Activated CD8-positive, alpha-beta memory T cell treated with anti-CD3 and anti-CD28 coated beads for 36 hours (primary cell): ENCODE measurements around the gene A3GALT2. TPM values are rescaled to one million over a fixed set of nuclear protein-coding genes. Genes with fewer than 3 reads are reported as not detected.

Experiments used
- CTCF ChIA-PET: fragments of 350-600 bp; sonication (Branson Sonifier 250); formaldehyde crosslinking; loops from one replicate; lab custom pipeline; 2021; ENCODE audit warnings: antibody characterized with exemption; lab: Charles Lee
- POLR2A ChIA-PET: fragments of 350-600 bp; sonication (Branson Sonifier 250); formaldehyde crosslinking; loops from one replicate; lab custom pipeline; 2021; ENCODE audit warnings: antibody characterized with exemption; lab: Charles Lee
- total RNA-seq, 2 experiments: library from RNA; stranded (reverse); gene quantifications; one replicate each; pipeline ENCODE4 v1.2.3, GENCODE V29; 2021

Gene A3GALT2
- total RNA-seq, 2 experiments from 2014 or later: not detected

GRCh38 chr1:33338440-33339211 is 17.7 kb upstream of the A3GALT2 start:
- ChIA-PET CTCF (interaction anchor here (1.8 kb wide), 1 partner anchor 10 kb away, joined by 5 read pairs; no protein-coding TSS in a partner anchor), POLR2A (interaction anchor here (0.6 kb wide), 1 partner anchor 11 kb away, joined by 3 read pairs; no protein-coding TSS in a partner anchor)

GRCh38 chr1:33338048-33338439 is 17.1 kb upstream of the A3GALT2 start:
- POLR2A ChIA-PET: interaction anchor here (0.6 kb wide), 1 partner anchor 12 kb away, joined by 3 read pairs; no protein-coding TSS in a partner anchor

GRCh38 chr1:33337441-33337840 is 16.5 kb upstream of the A3GALT2 start:
- CTCF ChIA-PET: no interaction called here
- POLR2A ChIA-PET: no interaction called here

More at GRCh38 chr1:33338048-33338439, 17.1 kb upstream of the A3GALT2 start:
- CTCF ChIA-PET: interaction anchor here (1.8 kb wide), 1 partner anchor 9 kb away, joined by 5 read pairs; no protein-coding TSS in a partner anchor

GRCh38 chr1:33336580-33336979 is 15.7 kb upstream of the A3GALT2 start:
- CTCF ChIA-PET: no interaction called here
- POLR2A ChIA-PET: no interaction called here

DNA sequence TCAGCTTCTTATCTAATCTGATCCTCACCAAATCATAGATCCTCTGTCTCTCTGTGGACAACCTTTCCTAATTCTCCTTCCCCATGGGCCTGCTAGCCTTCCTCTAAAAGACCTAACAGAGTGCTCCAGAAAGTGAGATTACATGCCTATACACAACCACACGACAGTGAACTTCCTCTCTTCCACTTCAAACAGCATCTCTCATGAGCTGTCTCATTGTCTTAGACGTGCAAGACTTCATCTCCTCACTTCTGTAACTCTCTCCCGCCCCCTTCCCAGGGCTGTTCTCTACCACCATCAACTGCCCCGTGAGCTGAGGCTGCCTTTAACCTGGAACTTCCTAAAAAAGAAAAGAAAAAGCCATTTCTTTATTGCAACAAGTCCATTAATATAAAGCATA is 14.1 kb upstream of the A3GALT2 start:
- CTCF ChIA-PET: interaction anchor here (0.6 kb wide), 1 partner anchor 1680 kb away, joined by 6 read pairs; no protein-coding TSS in a partner anchor
- POLR2A ChIA-PET: no interaction called here

- POLR2A ChIA-PET: no interaction called here
- CTCF ChIA-PET: no interaction called here
Observed at GRCh38 chr1:33334081-33334552, 13.2 kb upstream of the A3GALT2 start.

- CTCF ChIA-PET: no interaction called here
- POLR2A ChIA-PET: no interaction called here
Observed at GRCh38 chr1:33332881-33333280, 12.0 kb upstream of the A3GALT2 start.

- ChIA-PET POLR2A (no interaction called here), CTCF (no interaction called here)
Observed at GRCh38 chr1:33332357-33332789, 11.5 kb upstream of the A3GALT2 start.

GRCh38 chr1:33331444-33332356 is 10.8 kb upstream of the A3GALT2 start:
- ChIA-PET POLR2A (no interaction called here), CTCF (no interaction called here)

DNA sequence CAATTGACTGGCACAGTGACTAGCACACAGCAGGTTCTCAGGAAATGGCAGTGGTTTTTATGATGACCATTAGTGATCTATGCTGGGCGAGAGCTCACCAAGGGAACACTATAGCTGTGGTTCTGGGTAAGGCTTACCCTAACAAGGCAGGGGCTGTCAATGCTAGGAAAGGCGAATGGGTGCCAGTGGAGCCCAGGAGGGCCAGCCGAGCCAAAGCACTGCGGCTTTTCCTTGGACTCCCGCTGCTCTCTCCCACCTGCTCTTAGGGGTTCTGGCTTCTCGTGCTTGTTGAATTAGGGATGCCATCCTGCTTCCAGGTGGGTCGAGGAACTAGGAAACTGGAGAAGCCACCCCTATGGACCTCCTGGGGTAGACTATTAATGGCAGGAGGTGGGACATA is 10.0 kb upstream of the A3GALT2 start:
- CTCF ChIA-PET: no interaction called here
- POLR2A ChIA-PET: no interaction called here

GRCh38 chr1:33330361-33330890 is 9.5 kb upstream of the A3GALT2 start:
- CTCF ChIA-PET: no interaction called here
- POLR2A ChIA-PET: no interaction called here

DNA sequence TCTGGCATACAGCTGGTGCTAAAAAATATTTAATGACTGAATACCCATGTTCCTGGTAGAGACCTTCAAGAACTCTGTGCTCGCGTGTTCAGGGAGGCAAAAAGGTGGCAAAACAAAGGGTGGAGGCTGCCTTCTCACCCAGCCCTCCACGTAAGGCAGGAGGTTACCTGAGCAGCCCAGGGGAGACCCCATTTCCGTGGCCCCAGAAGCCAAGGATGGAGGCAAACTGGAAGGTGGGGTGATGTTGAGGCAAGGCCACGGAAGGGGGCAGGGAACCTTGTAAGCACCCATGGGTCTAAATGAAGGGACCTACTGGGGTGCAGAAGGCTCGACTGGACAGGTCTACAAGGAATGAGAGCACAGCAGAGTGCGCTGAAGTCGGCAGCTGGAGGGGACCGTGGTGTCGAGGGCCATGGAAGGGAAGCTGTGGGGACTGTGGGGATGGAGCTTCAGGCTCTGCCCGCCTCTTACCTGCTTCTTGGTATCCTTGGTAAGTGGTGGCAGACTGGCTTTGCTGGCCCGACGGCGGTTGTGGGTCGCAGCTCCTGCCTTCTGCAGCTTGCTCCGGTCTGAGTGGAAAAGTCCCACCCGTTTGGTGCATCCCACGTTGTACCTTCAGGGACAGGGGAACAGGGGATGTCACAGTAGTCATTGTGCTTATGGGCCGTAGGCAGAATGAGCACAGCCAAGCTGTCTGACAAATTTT is 8.9 kb upstream of the A3GALT2 start:
- ChIA-PET POLR2A (no interaction called here), CTCF (interaction anchor here (0.5 kb wide), 1 partner anchor 67 kb away, joined by 4 read pairs; no protein-coding TSS in a partner anchor)

- CTCF ChIA-PET: interaction anchor here (1.5 kb wide), 1 partner anchor 10 kb away, joined by 5 read pairs; no protein-coding TSS in a partner anchor
Observed at GRCh38 chr1:33328817-33329216, 7.9 kb upstream of the A3GALT2 start.

DNA sequence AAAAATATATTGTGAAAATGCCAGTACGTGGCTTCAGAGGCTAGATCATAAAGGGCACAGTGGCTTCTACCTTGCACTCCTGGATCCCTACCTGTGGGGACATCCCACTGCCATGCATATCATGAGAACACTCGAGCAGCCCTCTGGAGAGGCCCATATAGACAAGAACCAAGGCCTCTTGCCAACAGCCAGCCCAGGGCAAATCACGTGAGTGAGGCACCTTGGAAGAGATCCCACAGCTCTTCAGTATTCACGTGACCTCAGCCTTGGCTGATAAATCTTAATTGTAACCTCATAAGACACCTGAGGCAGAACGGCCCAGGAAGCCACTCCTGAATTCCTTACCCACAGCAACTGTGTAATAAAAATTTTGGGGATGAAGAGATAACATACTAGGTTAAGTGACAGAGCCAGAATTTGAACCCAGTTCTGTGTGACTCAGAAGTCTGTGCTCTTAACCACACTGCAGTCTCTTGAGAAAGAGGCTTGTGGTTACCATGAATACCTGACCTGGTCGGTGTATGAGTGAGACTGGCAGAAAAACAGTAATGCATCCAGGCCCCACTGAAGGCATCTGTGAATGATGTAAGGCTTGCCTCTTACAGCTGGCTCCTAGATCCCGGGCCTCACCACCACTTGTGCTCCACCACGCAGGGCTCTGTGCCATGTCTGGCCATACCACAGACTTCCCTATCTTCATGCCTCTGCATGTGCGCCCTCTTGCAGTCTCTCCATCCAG is 6.9 kb upstream of the A3GALT2 start:
- CTCF ChIA-PET: interaction anchor here (1.5 kb wide), 1 partner anchor 11 kb away, joined by 5 read pairs; no protein-coding TSS in a partner anchor
- POLR2A ChIA-PET: no interaction called here

More at GRCh38 chr1:33328817-33329216, 7.9 kb upstream of the A3GALT2 start:
- POLR2A ChIA-PET: no interaction called here

DNA sequence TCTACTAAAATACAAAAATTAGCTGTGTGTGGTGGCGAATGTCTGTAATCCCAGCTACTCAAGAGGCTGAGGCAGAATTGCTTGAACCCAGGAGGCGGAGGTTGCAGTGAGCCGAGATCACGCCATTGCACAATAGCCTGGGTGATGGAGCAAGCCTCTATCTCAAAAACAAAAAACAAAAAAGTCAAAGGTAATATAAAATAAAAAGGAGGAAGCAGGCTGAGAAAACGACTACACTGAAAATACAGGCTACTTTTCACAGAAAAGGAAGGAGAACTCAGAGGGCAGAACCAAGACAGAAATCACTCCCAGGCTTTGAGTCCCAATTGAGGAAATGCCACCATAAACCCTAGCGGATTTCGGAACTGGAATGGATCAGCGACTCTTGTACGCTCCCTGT is 5.9 kb upstream of the A3GALT2 start:
- POLR2A ChIA-PET: no interaction called here
- CTCF ChIA-PET: no interaction called here

DNA sequence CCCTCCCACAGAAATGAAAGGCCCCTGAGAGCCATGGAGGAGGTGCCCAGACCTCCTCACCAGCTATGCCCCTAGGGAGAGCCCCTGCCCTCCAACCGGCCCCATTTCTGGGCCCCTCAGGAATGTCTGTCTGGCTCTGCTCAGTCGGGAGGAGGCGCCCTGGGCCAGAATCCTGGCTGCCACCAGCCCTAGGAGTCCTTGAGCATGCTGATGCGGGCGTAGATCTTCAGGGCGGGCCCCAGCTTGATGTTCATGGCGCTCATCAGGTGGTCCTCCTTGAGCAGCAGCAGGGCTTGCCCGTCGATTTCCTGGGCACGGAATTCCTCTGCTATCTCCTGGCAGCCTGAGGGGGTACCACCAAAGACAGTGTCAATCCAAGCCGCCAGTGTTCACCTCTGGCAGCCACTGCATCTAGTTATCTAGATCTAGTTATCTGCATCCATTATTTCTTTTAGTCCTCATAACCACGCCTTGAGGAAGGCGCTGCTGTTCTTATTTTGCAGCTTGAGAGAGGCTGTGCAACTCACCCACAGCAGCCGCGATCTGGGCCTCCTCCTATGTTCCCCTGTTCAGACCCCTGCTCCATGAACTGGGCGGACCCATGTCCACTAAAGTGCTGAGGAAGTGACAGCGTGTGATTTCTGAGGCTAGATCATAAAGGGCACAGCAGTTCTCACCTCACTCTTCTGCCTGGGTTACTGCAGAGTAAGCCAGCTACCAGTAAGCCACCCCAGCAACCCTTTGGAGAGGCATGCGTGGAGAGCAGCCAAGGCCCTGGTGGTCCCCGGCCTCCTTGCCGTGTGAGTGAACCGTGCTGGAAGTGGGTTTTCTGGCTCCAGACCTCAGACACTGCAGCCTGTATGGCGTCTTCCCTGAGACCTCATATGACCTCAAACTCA is 4.0 kb upstream of the A3GALT2 start:
- POLR2A ChIA-PET: no interaction called here
- CTCF ChIA-PET: no interaction called here
